ENCODE data around the gene AUTS2.

Gene AUTS2

DNA sequence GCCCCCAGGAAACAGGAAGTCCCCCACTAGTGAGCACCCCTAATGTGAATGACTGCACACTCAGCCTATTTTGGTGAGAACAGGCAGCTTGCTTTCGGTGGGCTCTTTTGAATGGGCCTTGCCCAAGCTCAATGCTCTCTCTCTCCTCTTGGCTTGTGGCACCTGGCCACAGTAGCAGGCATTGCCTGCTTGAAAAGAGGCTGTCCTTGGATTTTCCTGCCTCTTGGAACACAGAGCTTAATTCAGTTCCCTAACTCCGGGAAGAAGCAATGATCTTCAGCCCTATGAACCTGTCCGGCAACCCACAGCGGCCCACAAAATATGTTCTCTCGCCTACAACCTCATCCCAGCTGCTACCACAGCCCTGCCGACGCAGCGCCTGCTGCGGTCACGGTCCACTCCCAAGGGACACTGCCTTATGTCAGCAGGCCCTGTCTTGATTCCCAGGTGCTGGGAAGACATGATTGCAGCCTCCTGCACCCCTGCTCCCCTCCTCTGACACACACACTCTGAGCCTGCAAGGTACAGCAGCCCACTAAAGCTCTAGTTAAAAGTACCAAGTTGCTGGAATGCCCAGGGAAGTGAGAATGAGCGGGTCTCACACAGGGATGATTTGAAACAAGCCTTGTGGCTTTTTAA, 818.2 kb downstream of the AUTS2 start:
- DNase-seq, result no peak

DNA sequence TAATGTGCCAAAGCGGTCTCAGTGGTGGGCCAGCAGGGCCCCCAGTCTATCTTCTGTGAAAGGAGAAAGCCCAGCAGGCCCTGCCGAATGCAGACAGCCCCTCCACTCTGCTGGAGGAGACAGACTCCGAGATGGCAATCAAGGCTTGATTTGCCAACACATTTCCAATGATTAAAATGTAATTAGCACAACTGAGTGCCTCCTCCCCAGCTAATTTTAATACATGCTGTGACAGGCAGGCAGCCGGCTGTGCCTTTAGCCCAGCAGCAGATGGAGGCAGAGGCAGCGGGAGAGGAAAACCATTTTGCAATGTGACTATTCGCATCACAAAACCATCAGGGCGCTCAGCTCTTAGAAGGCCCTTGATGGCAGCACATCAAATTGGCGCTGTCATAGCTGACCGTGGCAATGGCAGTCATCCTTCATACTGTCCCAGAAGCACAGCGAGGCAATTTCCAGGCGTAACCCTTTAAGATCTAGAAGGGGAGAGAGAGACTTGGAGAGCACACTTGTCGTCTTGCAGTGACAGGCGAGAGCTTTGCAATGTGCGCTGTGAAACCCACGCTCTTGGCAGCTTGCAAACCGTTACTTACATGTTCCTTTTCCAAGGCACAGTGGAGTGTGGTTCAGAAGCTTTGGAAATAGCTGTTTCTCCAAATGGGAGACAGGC, 818.8 kb downstream of the AUTS2 start:
- DNase-seq, result no peak

GRCh38 chr7:70419526-70420380, 821.5 kb downstream of the AUTS2 start:
- no peak for DNase-seq

DNA sequence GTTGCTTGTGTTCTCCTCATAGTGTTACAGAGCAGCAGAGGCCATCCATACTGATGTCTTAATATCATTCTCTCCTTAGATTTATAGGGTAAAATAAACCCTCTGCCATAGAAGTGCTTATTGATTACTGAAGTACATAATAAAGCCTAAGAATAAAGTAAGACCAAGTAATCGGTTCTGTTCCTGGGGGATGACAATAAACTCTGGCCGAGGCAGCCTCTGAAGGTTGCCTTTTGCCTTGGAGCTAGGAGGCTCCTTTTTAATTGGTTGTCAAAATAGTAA, 822.0 kb downstream of the AUTS2 start:
- DNase-seq, result no peak

GRCh38 chr7:70421319-70421718, 823.0 kb downstream of the AUTS2 start:
- DNase-seq, result no peak

GRCh38 chr7:70426249-70426880, 828.1 kb downstream of the AUTS2 start:
- no peak for DNase-seq

GRCh38 chr7:70432567-70433001, 834.3 kb downstream of the AUTS2 start:
- DNase-seq, result no peak

DNA sequence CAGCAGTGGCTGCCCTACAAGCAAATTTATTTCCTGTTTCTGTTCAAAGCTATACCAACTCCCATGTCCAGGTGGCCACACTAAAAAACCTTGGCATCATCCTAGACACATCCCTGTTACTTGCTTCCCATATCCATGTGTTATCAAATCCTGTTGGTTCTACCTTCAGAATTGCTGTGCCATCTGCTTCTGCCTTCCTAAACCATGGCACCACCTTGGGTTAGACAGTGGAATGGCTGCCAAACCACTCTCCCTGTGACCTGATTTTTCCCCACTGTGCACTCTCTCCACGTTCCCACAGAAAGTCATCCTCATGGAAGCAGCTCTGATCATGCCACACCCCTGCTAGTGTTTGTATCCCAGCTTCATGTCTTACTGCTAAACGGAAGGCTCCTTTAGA, 836.1 kb downstream of the AUTS2 start:
- DNase-seq, result no peak

DNA sequence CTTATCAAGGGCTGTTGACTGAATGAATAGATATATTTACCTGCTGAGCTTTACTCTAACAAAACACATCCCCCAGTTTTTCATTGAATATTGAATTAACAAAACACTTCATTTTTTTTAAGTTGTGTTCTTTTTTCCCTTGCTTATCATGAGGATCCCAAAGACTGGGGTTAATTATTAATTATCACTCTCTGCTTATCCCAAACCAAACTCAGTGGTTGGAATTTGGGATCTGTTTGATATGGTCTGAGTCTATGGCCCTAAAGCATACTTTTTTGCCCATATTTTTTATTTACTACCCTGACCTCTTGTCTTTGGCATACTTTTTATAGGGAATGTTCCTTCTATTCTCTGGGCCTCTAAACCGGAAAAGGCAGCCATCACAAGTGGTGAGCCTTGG, 836.5 kb downstream of the AUTS2 start:
- no peak for DNase-seq

DNA sequence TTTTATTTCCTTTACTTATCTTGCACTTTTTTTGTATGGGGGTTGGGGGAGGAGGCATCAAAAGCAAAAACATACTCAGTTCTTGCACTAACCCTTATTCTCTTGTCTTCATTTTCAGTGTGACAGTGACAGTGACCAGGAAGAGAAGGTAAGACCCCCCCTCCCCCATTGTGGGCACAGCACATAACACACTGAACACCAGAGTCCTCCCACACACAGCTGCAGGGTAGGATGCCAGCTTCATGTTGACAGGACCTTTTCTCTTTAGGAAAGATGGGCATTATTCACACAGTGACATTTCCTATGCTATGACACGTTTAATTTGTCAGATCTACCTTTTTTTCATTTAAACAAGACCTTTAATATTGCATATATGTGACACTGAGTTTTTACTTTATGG, 837.4 kb downstream of the AUTS2 start:
- no peak for DNase-seq

DNA sequence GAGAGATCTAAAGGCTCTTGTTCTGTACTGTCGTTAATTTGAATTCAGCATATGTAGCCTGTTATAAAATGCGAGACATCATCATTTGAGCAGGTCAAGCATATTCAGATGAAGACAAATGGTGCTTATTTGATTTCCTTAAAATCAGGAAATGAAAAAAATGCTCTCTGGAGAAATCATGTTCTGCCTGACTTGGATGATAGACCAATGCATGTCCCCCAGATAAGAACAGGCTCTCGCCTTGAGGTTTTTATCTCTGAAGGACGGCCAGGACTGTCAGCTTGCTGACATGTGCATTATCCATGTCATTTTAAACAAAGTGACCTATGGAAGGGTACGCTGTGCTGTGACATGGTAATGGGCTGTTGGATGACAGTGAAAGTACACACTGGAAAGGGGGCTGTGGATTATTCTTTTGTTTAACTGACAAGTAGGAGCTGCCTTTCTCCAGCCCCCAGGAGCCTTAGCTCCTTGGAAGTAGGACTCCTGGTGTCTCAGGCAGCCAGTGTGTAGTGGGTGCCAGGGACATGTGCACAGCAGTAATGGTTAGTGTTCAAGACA, 838.6 kb downstream of the AUTS2 start:
- DNase-seq, result no peak

- no peak for DNase-seq
These were observed 841.4 kb downstream of the AUTS2 start for GRCh38 chr7:70439651-70440050.

GRCh38 chr7:70446448-70447143, 848.3 kb downstream of the AUTS2 start:
- no peak for DNase-seq

DNA sequence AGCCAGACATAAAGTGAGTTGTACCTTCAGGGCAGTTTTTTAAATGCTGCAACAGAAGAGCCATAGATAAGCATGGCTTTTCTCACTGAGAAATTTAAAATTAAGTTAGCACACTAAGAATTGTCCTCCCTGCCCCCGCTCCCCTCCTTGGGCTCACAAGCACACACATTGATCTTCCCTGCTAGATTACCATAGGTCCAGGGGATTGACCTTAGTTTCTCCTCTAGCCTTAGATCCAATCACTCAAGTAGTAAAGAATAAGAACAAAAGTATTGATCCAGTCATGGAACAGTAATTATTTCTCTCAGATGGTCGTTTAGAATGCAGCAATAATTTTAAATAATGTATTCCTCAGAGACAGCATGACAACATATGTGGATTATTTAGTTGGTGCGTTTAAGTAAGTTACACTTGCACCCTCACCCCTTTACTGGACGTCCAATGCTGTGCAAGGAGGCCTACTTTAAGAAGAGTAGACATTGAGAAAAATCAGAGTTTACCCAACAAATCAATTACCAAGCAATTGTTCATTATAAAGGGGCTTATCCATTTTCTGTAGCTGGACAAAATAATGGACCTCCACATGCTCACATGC, 850.1 kb downstream of the AUTS2 start:
- no peak for DNase-seq

DNA sequence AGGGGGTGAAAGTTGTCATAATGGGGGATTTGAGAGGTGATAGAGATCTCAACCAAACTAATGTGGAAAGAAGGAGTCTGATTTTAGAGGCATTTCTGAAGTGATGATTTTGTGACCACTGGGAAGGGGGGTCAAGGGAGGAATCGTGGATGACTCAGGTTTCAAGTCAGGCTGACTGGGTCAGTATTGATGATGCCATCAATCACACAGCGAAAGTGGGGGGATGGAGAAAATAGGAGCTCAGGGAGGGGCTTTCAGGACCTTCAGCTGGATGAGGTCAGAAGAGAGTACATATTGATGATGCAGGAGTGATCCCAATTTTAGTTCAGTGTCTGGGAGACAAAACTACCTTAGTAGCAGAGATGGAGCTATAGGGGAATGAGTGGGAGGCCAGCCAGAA, 852.5 kb downstream of the AUTS2 start:
- DNase-seq, result no peak

GRCh38 chr7:70455925-70456324, 857.6 kb downstream of the AUTS2 start:
- no peak for DNase-seq

DNA sequence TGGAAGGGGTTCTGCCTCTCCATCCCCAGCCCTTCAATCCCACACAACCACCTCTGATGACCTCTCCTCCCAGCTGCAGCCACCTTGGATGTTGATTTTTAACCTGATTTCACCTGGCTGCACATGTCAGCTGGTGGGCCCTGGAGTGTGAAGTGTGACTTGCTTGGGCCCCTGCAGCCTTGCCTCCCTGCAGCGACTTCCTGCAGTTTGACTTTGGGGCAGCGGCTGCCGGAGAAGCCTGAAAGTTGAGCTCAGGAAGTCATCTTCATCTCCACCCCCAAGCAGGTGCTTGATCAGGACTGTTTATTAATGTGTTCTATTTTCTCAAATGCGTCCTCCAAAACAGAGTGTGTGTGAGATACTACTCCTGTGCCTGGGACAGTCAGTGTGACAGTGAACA, 858.4 kb downstream of the AUTS2 start:
- no peak for DNase-seq

GRCh38 chr7:70457482-70457881, 859.2 kb downstream of the AUTS2 start:
- no peak for DNase-seq

DNA sequence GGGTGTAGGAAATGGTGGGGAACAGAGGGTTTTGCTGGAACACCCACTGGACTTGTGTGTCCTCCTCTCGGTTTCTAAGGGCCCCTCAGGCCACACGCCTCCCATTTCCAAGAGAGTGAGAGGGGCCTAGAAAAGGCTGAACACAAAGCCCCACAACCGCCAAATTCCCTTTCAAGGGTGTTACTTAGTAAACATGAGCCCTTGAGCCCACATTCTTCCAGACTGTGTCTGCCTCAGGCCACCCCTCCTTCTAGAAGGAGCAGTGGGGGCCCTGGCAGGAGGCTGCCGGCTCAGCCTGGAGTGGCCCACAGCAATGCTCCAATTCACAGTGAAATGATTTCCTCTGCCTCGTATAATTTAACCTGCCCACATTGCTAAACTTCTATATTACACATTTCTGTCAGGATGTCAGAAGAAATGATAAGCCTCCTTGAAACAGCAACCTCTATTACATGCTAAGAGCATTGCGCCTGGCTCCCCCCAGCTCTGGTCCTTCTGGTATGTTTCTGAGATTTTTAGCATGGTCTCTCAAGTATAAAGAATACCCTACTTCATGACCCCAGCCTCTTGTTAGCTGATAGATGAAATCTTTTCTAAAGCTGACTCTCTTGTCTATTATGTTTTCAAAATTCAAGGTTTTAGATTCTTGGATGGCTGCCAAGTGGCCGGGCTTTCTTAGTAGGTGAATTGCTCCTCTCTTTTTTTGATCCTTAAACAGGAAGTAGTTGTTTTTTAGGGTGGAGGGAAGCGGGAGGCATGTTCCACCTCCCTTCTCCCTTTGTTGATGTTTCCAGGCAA, 859.8 kb downstream of the AUTS2 start:
- no peak for DNase-seq

DNA sequence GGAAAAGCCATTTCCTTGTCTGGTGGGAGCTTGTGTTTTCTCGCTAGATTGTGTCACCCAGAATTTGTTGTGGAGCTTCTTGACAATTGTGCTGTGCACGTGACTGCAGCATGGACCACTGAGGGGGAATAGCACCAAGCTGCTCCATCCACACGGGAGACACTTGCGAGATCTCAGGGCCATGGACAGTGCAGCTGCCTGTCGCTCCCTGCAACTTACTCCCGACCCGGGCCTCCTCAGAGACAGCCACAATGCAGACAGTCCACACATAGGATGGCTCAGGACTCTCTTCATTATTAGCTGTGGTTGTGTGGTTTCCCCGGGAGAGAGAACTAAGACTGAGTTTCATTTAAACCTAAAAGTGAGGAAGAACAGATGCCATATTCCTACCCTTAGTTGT, 860.5 kb downstream of the AUTS2 start:
- no peak for DNase-seq

DNA sequence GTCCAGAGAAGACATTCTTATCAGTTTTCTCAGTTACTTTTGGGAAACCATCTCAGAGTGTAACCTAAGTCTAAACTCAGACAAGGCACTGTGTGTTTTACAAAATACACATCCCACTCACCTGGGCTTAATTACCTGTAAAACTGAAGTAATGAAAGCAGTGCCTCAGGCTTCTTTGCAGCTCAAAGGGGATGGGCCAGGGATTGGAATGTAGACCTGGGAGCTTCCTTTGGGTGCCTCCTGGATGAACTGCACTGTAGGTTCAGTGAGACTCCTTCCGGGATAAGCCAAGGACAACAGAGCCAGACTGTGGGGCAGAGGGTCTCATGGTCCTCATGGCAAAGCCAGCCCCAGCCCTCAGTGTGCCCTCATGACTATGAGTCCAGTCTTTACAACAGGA, 861.3 kb downstream of the AUTS2 start:
- DNase-seq, result no peak

DNA sequence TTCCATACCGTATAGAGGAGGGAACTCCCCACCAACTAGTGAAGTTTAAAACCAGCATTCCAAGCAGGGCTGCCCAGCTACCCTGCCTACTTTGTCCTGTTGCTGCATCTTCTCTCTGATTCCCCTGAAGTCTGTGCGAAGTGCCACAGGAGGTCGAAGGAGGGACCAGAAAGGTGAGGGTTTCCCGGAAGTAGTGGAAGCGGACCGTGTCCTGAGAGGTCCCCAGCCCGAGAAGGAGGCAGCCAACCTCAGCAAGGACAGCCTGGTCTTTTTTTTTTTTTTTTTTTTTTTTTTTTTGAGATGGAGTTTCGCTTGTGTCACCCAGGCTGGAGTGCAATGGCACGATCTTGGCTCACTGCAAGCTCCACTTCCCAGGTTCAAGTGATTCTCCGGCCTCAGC, 861.8 kb downstream of the AUTS2 start:
- no peak for DNase-seq
